ENCODE data around the gene BRD3.
"Not testable (repeated sequence)": the region's sequence is repeated elsewhere in the genome, so short reads cannot be mapped to it uniquely, and the experiment has no call there.

BRD3 gene

DNA sequence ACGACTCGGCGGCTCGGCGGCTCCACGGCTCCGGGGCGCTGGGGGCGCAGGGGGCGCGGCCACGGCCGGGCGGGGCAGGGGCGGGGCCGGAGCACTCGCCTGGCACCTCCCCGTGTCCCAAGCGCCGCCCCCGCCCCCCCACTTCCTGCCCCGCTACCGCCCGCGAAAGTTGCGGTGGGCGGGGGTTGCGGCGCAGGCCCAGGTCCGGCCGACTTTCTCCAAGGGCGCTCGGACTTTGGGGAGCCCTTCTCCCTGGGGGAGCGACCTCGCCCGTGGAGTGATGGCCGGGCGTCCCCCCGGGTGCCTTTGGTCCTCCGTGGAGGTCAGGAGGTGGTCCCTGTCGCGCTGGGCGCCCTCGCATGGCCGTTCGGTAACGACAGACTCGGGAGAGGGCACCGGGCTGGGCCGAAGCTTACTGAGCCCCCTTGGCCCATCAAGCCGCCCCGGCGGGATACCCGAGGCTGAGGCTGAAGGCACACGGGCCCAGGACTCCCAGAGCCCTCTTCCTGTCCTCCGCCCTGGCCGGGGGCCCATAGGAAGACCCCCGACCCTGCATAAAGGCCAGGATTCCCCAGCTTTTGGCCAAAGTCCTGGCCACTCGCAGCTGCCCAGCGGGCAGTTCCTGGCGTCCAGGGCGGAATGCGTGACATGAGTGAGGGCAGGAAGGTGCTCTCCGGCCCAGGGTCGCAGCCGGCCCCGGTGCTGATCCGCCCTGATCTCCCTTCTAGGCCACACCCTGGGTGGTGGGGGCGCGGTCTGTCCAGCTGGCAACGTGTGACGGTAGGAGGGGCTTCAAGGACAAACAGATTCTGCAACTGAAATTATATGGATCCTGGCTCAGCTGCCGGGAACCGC is 74.8 kb downstream of the BRD3 start:
- peak; percentile 61 for DNase-seq (ENCODE audit: low read depth)

DNA sequence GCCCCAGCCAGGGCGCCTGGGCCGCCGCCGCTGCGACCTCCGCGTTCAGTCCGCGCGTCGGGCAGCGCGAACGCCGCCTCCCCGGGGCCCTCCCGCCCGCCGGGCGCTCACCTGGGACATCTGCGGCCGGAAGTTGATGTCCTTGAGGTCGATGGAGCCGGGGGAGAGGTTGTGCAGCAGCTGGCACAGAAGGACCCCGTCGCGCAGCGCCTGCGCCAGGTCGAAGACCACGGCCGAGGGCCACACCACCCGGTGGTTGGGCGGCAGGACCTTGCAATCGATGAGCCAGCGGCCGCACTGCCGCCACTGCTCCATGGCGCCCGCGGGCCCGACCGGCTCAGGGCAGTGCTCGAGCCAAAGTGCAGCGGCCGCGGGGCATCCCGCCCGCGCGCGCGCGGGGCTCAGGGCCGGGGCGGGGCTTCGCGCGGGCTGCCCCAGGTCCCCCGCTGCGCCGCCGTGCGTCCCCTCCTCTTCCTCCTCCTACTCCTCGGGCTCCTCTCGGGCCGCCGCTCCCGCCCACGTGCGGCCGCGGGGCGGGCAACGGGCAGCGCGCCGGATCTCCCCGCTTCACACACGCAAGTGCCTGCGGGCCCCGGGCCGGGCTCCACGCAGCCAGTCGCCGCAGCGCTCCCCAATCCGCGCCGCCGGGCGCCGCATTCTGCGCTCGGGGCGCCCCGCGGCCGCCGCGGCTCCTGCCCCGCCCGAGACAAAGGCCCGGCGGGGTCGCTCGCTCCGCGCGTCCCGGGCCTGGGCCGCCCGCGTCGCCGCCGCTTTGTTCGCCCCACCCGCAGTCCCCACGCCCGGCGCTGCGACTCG is 75.7 kb downstream of the BRD3 start, which contains the start of gene VAV2:
VAV2 (minus strand) TSS at position 361 of the 816 bp plus-strand sequence; CDS start at position 315, 46 bp downstream.
- no peak for DNase-seq (ENCODE audit: low read depth)

GRCh38 chr9:133991214-133991921 is 76.5 kb downstream of the BRD3 start:
- no peak for DNase-seq (ENCODE audit: low read depth)

- DNase-seq (ENCODE audit: low read depth): no peak
Measured at GRCh38 chr9:133990366-133991213, 77.2 kb downstream of the BRD3 start.

DNA sequence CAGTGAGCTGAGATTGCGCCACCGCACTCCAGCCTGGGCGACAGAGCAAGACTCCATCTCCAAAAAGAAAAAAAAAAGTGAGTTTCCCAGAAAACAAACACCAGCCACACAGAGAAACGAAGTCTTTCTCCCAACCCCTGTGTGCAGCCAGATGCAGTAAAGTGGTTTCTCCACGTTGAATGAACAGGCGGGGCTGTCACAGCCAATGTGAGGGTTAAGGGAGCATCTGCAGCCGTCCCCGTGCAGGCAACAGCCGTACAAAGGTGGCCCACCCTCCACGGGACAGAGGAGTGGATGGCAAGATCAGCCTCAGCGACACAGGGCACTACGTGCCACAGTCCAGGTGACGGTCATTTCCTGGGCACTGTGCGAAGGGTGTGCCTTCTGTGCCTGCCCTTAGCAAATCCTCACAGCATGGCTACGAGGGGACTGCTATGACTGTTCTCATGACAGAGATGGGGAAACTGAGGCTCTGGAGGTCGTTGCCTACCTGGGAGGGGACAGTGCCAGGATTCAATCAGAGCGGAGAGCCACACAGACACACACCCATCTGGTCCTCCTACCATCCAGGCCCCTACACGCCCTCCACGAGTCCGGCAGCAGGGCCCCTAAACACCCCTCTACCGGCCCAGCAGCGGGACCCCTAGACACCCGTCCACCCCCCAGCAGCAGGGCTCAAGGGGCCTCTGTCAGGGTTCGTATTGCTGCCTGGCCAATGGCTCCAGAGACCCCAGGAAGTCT is 78.0 kb downstream of the BRD3 start:
- no peak for DNase-seq (ENCODE audit: low read depth)

DNA sequence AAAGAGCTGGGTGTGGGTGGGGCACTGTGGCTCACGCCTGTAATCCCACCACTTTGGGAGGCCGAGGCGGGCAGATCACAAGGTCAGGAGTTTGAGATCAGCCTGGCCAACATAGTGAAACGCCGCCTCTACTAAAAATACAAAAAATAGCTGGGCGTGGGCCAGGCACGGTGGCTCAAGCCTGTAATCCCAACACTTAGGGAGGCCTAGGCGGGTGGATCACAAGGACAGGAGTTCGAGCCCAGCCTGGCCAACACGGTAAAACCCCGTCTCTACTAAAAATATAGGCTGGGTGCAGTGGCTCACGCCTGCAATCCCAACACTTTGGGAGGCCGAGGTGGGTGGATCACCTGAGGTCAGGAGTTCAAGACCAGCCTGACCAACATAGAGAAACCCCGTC is 79.1 kb downstream of the BRD3 start:
- not testable (repeated sequence) for DNase-seq (ENCODE audit: low read depth)

GRCh38 chr9:133987946-133988665 is 79.7 kb downstream of the BRD3 start:
- DNase-seq (ENCODE audit: low read depth): no peak

- no peak for DNase-seq (ENCODE audit: low read depth)
Measured at GRCh38 chr9:133987446-133987788, 80.4 kb downstream of the BRD3 start.

- DNase-seq (ENCODE audit: low read depth): no peak
Measured at GRCh38 chr9:133986774-133987445, 80.9 kb downstream of the BRD3 start.

DNA sequence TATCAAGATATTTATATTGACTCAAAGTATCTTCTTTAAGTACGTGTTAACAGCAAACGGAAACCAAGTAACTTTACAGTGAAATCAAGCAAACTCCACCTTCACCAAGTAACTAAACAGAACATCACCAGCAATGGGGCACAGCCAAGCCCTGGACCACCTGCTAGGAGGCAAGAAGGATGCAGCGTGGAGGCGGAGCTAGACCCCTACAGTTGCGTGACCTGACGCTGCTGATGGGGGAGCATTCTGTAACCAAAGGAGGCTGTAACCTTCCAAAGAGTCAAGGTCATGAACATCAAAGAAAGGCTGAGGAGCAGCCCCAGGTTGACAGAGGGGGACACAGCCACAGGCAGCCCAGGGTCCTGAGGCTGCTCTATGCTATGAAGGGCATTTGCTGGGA is 81.8 kb downstream of the BRD3 start:
- no peak for DNase-seq (ENCODE audit: low read depth)

DNA sequence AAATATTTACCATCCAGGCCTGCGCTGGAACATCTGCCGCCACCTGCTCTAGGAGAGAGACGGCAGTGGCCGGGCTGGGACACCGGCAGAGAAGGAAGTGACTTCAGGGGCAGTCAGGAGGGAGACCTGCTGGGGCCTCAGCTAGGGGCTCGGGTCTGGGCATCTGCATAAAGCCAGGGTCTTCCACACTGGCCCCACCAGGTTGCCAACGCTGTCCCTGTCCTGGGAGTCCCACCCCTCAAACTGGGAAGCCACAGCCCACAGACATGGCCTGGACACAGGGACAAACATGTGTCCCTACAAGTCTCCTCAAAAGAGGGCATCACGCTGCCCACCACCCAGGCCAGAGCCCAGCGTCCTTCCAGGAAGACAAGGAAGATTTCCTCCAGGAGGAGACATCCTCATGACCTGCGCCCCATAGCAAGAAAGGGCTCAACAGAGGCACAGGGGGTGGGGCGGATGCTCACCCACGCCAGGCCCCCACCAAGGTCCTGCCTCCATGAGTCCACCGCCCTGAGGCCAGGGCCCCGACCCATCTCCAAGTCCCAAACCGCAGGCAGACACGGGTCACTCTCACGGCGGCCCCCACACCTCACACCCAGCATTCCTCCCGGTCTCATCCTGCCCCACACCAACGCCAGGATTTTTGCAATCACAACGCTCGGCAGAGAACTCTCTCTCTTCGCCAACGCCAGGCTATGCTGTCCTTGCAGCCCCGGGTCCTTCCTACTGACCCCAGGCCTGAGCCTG is 84.7 kb downstream of the BRD3 start:
- DNase-seq (ENCODE audit: low read depth): no peak

DNA sequence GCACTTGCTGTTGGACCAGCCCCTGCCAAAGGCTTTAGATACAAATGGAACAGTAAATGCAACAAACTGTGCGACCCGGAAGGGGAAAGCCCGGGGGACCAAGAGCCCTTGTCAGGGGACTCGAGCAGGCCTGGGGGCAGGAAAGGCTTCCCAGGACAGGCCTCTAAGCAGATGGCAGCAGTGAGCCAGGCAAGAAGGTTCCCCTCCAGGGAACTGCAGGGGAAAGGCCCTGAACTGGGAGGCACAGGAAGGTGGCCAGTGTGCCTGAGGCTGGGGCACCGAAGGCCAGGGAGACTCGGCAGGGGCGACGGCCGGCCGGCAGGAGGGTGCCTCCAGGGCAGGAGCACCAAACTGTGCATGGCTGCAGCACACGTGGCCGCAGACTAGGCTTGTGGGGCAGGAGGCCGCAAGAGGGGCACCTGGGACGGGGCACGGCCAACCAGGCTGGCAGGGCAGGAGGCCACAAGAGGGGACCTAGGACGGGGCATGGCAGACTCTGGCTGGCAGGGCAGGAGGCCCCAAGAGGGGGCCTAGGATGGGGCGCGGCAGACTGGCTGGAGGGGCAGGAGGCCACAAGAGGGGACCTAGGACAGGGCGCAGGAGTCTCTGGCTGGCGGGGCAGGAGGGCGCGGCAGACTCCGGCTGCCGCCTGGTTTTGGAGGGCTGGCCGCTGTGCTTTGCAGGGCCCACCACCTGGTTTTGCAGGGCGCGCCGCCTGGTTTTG is 85.7 kb downstream of the BRD3 start:
- DNase-seq (ENCODE audit: low read depth): no peak

DNA sequence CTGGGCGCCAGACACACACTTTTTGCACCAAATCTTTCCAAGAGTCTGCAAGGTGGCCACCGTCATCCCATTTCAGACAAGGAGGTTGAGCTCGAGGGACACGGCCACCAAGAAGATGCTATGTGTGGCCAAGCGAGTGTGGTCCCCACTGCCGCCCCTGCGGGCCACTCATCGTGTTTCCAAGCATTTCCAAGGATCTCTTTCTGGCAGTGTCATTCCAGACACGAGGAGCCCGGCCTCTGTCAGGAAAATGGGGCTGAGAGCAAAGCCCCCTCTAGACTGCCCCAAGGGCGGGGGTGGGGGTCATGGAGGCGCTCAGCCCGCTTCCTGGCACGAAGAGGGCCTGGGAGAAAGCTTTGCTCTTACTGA is 86.3 kb downstream of the BRD3 start:
- no peak for DNase-seq (ENCODE audit: low read depth)

DNA sequence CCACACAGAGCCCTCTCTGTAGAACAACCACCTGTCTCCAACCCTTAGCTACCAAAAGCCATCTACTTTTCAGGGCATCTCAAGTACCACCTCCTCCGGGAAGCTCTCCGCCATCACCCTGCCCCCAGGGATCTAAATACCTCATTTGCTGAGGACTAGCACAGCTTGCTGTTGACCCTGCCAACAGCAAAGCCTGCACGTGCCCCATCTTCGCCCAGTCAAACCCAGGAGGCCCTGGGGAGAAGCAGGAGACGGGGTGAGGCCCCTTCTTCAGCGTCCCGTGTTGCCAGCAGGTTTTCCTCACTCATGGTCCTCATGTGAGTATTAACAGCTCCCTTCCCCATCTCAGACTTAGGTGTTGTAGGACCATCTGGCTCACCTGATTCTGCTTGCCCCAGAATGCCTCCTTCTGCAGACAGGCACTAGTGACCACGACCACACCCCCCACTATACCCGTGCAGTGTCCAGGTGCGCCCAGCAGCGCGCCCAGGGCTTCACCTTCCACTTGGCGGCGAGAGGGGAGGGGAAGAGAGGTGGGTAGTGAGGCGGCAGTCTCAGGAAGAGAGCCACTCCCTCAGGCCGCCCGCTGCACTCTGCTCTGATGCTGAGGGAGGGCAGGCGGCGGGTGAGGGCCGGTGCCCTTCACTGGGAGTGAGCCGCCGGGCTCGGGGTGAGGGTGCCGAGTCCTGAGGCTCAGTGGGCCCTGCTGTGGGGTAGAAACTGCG is 86.8 kb downstream of the BRD3 start:
- DNase-seq (ENCODE audit: low read depth): no peak

All from stimulated activated CD8-positive, alpha-beta memory T cell treated with anti-CD3 and anti-CD28 coated beads, Interleukin-15, amount 100 ng/mL, for 24 hours (primary cell).